HG03159 (cell line): ENCODE measurements around the gene VWA8.
"Not testable (repeated sequence)": the region's sequence is repeated elsewhere in the genome, so short reads cannot be mapped to it uniquely, and the experiment has no call there.

Experiments
- ATAC-seq: cut with Tn5 transposase; IDR thresholded peaks from one replicate; pipeline ENCODE4 v1.9.1; 2021; ENCODE audit warnings: mild to moderate bottlenecking, moderate library complexity; ENCODE audit not compliant: unreplicated experiment

The VWA8 gene

GRCh38 chr13:41652735-41653361 is 308.1 kb downstream of the VWA8 start:
- ATAC-seq, result no peak

DNA sequence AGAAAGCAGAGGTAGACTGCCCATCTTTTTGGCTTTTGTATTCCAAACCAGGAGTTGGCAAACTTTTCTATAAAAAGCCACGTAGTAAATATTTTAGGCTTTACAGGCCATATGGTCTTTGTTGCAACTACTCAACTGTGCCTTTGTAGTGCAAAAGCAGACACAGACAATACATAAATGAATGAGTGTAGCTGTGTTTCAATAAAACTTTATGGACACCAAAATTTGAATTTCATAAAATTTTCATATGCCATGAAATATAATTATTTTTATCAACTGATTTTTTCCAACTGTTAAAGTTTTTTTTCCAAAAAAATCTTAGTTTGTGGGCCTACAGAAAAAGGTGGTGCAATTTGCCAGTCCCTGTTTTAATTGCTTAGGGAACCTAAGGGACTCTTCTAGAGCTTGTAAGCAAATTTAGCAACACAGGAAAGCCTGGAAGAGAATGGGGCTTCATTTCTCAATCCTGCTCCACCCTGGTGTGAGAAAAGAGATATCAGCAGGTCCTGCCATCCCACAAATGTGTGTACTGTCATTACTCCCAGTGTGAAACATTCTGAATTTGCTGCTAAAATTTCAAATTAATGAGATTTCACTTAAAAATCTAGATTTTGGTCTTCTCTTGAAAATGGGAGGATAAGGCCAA is 309.4 kb downstream of the VWA8 start:
- no peak for ATAC-seq

DNA sequence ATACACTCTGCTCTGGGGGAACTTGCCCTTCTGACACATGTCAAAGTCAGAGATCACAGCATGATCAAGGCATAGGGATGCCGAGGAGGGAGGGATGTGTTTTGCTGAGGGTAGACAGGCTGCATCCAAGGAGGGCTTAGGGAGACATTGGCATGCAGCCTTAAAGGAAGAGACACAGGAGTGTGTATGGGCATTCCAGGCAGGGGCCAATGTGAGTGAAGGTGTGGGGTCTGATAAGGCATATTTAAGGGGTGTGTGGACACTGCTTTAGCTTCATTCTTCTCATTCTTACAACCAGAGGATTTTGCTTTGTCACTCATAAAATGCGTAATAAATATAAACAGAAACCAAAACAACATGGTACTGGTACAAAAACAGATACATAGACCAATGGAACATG is 310.2 kb downstream of the VWA8 start:
- ATAC-seq, result no peak

DNA sequence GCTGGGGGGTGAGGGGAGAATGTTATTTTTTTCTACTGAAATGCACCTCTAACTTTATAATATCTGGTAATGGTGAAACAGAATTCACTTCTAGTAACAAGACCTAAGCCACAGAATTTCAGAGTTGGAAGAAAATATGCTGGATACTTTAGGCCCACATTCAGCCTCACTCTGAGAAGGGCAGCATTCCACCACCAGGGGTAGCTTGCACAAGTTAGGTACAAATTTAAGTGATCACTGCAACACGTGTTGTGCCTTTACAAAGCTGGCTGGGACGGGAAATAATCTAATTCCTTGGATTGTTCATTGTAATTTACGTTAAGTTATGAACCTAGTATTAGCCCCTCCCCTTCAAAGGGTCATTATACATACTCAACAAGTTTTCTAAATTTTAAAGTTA is 311.2 kb downstream of the VWA8 start:
- ATAC-seq, result no peak

DNA sequence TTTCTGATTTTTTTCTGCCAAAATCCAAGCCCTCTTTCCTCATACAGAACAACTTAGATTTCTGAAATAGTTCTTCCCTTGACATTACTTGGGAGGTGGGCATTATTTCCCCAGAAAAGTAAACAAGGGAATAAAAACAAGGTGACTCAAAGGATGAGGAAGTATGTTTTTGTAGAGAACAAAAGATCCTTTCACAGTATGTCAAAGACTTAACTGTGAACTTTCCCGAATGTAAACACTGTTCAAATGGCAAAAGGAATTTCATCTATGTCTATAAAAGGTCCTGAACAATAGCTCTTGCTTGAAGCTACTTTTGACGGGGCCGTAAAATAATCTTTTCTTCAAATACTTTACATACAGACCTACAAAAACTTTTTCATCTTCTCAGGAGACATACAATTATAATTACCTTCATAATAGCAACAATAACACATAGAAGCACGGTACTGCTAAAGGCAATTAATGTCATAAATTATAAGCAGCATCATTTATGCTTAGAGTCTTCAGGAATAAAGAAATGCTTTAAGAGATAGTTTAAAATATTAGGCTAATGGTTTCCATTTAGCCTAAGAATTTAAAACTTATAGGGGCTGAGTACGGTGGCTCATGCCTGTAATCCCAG is 312.5 kb downstream of the VWA8 start:
- ATAC-seq, result no peak

- not testable (repeated sequence) for ATAC-seq
Observed at GRCh38 chr13:41647699-41648313, 313.1 kb downstream of the VWA8 start.

DNA sequence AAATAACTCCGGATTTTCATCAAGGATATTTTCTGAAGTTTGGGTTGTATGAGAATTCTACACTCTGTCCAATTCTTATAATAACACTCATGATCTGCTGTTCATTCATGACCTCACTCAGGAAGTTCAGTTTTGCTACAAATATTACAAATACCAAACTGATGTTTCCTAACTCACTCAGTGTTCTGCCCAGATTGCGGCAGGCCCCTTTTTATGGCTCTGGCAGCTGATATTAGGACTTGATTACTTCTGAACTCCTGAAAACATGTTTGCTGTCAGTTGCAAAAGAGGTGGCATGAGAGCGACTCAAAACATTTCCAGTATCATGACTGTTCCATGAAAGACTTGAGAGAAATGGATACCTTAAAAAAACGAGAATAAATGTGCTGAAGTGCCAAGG is 315.6 kb downstream of the VWA8 start:
- no peak for ATAC-seq

GRCh38 chr13:41644742-41645141 is 316.2 kb downstream of the VWA8 start:
- no peak for ATAC-seq

DNA sequence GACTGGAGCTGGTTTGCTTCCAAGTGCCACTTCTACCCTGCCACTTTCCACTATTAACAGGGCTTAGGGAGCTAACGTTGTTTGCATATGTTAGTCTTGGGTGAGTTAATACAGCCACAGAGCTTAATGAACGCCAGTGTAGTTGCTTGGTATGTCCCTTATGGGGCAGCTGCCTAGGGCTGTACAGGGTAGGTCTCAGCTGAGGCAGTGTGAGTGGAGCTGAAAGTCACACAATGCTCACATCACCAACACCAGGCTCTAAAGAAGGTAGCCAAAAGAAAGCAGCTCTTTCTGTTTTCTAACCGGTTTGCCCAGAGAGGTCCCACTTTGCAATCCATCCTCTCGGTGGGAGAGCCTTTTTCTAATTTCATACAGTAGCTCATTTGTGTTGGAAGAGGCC is 317.4 kb downstream of the VWA8 start:
- no peak for ATAC-seq

- no peak for ATAC-seq
Observed at GRCh38 chr13:41641961-41642360, 318.9 kb downstream of the VWA8 start.

DNA sequence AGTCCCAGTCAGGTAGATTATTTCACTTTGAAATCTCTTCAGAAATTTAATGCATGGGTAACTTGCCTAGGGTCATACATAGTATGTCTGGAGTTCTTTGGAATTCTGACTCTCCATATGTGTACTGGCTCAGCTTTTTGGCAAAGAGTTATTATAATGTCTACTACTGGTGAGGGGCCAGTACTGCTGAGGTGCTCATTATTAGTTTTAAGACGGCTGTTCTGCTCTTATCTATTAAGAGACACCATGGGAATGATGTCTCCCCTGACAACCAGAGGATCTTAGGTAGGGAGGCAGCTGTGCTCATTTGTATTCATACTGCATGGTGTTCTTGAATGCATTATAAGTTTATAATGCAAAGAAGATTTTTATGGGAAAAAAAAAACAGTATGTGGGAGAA is 319.5 kb downstream of the VWA8 start:
- ATAC-seq, result no peak

GRCh38 chr13:41639955-41640780 is 320.7 kb downstream of the VWA8 start:
- no peak for ATAC-seq

GRCh38 chr13:41639237-41639904 is 321.5 kb downstream of the VWA8 start:
- ATAC-seq, result no peak

DNA sequence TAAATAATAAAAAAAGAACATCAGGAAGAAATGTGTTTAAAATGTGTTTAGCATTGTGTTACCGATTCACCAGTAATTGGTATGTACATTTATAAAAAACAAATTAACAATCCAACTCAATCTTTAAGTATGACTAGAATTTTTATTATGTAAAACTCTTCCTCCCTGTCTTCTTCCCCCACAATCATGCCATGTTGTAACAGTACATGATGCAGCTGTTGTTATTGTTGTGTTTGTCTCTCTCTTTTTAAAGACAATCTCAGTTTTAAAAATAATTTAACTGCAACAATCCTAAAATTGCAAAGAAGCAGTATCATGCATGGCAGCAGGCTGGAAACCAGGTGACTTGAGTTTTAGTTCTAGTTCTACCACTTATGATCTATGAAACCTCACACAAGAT is 323.3 kb downstream of the VWA8 start:
- ATAC-seq, result no peak

DNA sequence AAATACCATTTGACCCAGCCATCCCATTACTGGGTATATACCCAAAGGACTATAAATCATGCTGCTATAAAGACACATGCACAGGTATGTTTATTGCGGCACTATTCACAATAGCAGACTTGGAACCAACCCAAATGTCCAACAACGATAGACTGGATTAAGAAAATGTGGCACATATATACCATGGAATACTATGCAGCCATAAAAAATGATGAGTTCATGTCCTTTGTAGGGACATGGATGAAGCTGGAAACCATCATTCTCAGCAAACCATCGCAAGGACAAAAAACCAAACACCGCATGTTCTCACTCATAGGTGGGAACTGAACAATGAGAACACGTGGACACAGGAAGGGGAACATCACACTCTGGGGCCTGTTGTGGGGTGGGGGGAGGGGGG is 323.9 kb downstream of the VWA8 start:
- not testable (repeated sequence) for ATAC-seq

DNA sequence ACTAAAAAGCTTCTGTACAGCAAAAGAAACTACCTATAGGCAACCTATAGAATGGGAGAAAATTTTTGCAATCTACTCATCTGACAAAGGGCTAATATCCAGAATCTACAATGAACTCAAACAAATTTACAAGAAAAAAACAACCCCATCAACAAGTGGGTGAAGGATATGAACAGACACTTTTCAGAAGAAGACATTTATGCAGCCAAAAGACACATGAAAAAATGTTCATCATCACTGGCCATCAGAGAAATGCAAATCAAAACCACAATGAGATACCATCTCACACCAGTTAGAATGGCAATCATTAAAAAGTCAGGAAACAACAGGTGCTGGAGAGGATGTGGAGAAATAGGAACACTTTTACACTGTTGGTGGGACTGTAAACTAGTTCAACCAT is 324.3 kb downstream of the VWA8 start:
- ATAC-seq, result not testable (repeated sequence)

DNA sequence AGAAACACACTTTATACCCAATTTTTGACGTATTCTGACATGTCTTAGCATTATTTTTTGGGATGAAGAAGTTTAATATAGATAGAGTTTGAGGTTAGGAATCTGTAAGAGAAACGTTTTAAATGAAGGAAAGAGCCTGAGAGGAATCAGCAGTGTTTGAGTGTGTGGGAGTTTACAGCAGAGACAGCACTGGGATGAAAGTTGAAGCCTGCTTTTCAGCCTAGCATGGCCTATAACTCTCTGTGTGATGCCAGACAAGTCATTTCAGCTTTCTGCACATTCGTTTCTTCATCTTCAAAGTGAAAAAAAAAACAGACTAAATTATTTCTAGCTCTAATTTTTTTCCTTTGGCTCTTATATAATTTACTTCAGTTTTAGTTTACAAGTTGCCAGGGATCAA is 326.5 kb downstream of the VWA8 start:
- ATAC-seq, result no peak

GRCh38 chr13:41633776-41634175 is 327.1 kb downstream of the VWA8 start:
- ATAC-seq, result no peak

DNA sequence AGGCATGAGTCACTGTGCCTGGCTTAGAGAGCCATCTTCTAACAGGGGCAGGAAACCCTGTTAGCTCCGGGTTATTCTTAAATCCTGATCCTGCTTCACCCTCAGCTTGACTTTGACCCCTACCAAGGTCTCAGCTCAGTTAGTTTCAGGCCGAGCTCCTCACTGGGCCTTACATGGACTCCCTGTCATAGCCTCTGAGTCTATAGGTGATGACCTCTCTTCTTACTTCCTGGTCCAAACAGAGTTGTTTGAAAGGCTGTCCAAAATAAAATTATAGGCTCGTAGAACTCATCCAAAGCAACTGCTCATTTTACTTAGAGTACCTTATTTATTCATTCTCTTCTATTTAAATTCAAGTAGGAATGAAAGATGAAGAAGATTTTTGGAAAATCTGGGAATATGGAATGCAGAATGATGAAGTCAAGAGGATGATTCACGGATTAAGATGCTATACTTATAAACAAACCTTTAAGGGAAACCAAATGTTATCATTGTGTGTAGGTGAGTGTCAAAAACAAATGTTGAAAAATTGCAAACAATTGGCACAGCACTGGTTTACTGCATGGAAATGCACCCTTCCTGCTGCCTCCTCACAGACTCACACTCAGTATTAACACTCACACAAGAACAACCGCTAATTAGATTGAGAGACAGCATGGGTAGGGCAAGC is 329.5 kb downstream of the VWA8 start:
- ATAC-seq, result no peak

DNA sequence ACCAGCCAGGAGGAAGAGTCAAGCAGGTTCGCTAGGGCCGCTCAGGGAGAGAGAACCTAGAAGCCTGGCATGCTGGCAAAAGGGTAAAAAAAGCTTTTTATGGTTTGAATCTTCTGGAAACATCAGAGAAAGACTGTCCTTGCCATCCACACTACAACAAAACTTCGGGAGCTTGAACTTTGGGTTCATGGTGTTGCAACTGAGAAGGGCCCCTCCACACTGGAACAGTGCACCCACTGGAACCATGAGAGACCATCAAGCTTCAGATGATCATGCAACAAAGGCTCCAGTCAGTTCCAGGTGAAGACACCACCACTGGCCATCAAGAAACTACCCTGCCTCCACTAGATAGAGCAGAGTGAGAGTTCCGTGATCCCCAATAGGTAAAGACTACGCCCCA is 333.5 kb downstream of the VWA8 start:
- ATAC-seq, result no peak
